Measurements from ENCODE around the gene CCDC7.

- TF ChIP-seq, protein P1, sequence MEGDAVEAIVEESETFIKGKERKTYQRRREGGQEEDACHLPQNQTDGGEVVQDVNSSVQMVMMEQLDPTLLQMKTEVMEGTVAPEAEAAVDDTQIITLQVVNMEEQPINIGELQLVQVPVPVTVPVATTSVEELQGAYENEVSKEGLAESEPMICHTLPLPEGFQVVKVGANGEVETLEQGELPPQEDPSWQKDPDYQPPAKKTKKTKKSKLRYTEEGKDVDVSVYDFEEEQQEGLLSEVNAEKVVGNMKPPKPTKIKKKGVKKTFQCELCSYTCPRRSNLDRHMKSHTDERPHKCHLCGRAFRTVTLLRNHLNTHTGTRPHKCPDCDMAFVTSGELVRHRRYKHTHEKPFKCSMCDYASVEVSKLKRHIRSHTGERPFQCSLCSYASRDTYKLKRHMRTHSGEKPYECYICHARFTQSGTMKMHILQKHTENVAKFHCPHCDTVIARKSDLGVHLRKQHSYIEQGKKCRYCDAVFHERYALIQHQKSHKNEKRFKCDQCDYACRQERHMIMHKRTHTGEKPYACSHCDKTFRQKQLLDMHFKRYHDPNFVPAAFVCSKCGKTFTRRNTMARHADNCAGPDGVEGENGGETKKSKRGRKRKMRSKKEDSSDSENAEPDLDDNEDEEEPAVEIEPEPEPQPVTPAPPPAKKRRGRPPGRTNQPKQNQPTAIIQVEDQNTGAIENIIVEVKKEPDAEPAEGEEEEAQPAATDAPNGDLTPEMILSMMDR (IDR thresholded peaks at IDR 0.05 in 2 of 3, conservative IDR thresholded peaks at IDR 0.05 in 1 of 3; ENCODE audit: borderline replicate concordance in 1 of 3, insufficient read depth in 1 of 3, low read depth in 2 of 3, low read length in 2 of 3), result no peak
- no peak for TF ChIP-seq EZH2phosphoT487 (IDR thresholded peaks at IDR 0.05; ENCODE audit: borderline replicate concordance)
These were observed 34.0 kb upstream of the CCDC7 start for GRCh38 chr10:32411797-32412498.
